GM12878 (cell line): ENCODE results near the gene MRGPRE.

Source experiments
- CHD4 ChIP-seq: fragments of 200-600 bp; sonication (generic); IDR thresholded peaks from 2 replicates; pipeline ENCODE4 v1.6.1; 2016; ENCODE audit warnings: mild to moderate bottlenecking
- EZH2 ChIP-seq: IDR thresholded peaks from 2 replicates; pipeline ENCODE4 v1.6.1; 2012; ENCODE audit warnings: low read depth, mild to moderate bottlenecking, control low read depth, inconsistent platforms, low read length, borderline replicate concordance; ENCODE audit not compliant: control insufficient read depth
- PAX5 ChIP-seq: IDR thresholded peaks from 2 replicates; pipeline ENCODE4 v1.6.1; 2011; ENCODE audit warnings: low read depth, low read length, borderline replicate concordance
- POLR2A ChIP-seq: IDR thresholded peaks from 2 replicates; pipeline ENCODE4 v1.6.1; 2011; ENCODE audit warnings: low read depth, mild to moderate bottlenecking, low read length
- POU2F2 ChIP-seq: IDR thresholded peaks from 3 replicates; pipeline ENCODE4 v1.6.1; 2011; ENCODE audit warnings: low read depth, mild to moderate bottlenecking, low read length, borderline replicate concordance
- RFX5 ChIP-seq: IDR thresholded peaks from 2 replicates; pipeline ENCODE4 v1.6.1; 2011; ENCODE audit warnings: low read depth, low read length, improper control_type of control experiment
- ZNF274 ChIP-seq: IDR thresholded peaks from one replicate; pipeline ENCODE4 v1.8.0; 2011; ENCODE audit not compliant: insufficient read length, insufficient read depth
- ZNF384 ChIP-seq: IDR thresholded peaks from 2 replicates; pipeline ENCODE4 v1.6.1; 2012; ENCODE audit warnings: low read depth, mild to moderate bottlenecking, low read length, improper control_type of control experiment, borderline replicate concordance
- ZZZ3 ChIP-seq: IDR thresholded peaks from 2 replicates; pipeline ENCODE4 v1.6.1; 2011; ENCODE audit warnings: low read depth; ENCODE audit not compliant: control insufficient read depth, insufficient read length
- TF ChIP-seq, protein P1 (sequence below), 3 experiments: IDR thresholded peaks in 2 of 3; conservative IDR thresholded peaks in 1 of 3; 2 replicates each; pipeline ENCODE4 v1.5.1; 2011; ENCODE audit warnings: low read depth in 3 of 3, low read length in 3 of 3, mild to moderate bottlenecking in 3 of 3, control low read depth in 2 of 3, moderate library complexity in 2 of 3, inconsistent platforms in 1 of 3, mixed read lengths in 1 of 3; ENCODE audit not compliant: control insufficient read depth in 2 of 3, insufficient read depth in 1 of 3; ENCODE audit errors: extremely low read depth in 1 of 3

DNA sequence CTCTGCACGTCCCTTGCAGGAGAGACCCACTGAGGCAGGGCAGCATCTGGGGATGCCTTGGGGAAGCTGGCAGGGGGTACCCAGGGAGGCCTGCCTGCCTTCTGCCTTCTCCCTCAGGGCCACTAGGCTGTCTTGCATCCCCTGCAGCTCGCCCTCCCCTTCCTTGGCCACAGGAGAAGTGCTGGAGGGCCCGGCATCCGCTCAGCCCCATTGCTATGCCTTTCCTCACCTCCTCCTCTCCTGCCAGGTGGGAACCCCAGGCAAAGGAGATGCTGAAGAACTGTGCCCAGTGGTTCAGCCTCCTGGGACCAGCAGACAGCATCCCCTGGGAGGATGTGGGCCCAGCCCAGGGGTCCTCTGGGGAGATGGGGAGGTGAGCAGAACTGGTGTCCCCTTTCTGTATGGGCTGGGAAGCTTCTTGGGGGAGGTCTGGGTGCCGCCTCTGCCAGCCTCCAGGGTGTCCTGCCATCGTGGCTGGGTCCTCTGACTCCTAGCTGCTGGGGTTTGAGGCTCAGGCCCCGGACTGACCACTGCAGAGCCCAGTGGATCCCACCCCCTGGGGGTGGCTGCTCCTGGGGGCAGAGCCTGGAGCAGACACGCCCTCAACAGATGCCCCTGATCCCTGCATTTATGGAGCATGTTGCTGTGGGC, 34.2 kb downstream of the MRGPRE start:
- TF ChIP-seq, protein P1, sequence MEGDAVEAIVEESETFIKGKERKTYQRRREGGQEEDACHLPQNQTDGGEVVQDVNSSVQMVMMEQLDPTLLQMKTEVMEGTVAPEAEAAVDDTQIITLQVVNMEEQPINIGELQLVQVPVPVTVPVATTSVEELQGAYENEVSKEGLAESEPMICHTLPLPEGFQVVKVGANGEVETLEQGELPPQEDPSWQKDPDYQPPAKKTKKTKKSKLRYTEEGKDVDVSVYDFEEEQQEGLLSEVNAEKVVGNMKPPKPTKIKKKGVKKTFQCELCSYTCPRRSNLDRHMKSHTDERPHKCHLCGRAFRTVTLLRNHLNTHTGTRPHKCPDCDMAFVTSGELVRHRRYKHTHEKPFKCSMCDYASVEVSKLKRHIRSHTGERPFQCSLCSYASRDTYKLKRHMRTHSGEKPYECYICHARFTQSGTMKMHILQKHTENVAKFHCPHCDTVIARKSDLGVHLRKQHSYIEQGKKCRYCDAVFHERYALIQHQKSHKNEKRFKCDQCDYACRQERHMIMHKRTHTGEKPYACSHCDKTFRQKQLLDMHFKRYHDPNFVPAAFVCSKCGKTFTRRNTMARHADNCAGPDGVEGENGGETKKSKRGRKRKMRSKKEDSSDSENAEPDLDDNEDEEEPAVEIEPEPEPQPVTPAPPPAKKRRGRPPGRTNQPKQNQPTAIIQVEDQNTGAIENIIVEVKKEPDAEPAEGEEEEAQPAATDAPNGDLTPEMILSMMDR (IDR thresholded peaks at IDR 0.05 in 2 of 3, conservative IDR thresholded peaks at IDR 0.05 in 1 of 3; ENCODE audit: control insufficient read depth in 2 of 3, extremely low read depth in 1 of 3, insufficient read depth in 1 of 3, low read depth in 3 of 3, low read length in 3 of 3), result no peak
- TF ChIP-seq CHD4 (no peak), ZZZ3 (no peak), EZH2 (no peak), ZNF384 (no peak), POU2F2 (no peak), ZNF274 (no peak), RFX5 (no peak), POLR2A (no peak), PAX5 (no peak)
